ENCODE results near the gene NNMT. TPM values are rescaled to one million over a fixed set of nuclear protein-coding genes. Genes with fewer than 3 reads are reported as not detected.

NNMT gene
- total and polyA plus RNA-seq, 2 donors (not counting 3 experiments of a cell fraction or from before 2014, with no cell fraction given), result 330 to 454 TPM

DNA sequence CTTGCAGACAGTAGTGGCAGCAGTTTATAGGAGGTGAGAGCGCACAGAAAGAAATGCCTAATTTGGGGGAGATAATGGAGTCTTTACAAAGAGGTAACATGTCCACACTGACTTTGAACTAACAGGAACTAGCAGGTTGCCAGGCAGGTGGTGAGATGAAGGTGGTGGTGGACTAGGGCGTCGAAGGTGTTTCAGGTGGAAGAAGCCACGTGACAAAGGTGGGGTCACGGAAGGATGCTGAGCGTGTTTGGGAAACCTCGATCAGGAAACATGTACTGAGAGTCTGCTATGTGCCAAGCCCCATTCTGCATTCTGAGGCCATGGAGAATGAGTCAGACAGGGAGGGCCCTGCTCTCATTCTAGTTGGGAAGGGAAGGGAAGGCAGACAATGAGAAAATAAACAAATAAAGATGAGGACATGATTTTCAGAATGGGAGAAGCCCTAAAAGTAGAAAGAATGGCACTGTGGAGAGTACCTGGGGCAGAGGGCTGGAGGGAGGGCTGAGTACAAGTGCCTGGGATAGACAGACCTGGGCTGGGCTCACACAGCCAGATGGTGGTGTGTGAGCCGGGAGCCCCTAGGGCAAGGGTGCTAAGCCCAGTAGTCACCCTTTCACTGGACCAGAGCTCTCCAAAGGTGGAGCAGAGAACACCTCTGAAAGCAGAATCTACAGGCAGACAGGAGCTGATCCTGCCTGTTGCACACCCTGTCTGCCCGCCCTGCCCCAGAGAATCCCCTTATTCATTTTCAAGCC lies 16.2 kb upstream of the NNMT start:
- no peaks in the 10 kb centered on the region for H3K36me3 ChIP-seq (ENCODE audit: control insufficient read depth in 2 of 2, extremely low read depth in 1 of 2, insufficient read depth in 2 of 2, low read length in 2 of 2)
- no peaks in the 10 kb centered on the region for H4K20me1 ChIP-seq (replicated peaks; ENCODE audit: control insufficient read depth, extremely low read depth, insufficient read depth, low read length)
- POLR2A ChIA-PET, result interaction anchor here (1.7 kb wide), 1 partner anchor 28 kb away, joined by 3 read pairs; no protein-coding TSS in a partner anchor
- no peak overlapping the region for H2AFZ ChIP-seq (ENCODE audit: low read depth, low read length)
- H3K9ac ChIP-seq (replicated peaks; ENCODE audit: extremely low read depth, insufficient read depth, low read length), result no peak overlapping the region
- H3K9me1 ChIP-seq (replicated peaks; ENCODE audit: control insufficient read depth, extremely low read depth, insufficient read depth, low read length), result no peaks in the 10 kb centered on the region
- peak; percentile 22 for DNase-seq (ENCODE audit: low read depth, low spot score)
- H3K4me1 ChIP-seq (ENCODE audit: control insufficient read depth, extremely low read depth, insufficient read depth, low read length), result peaks cover 18% of the 10 kb centered on the region
- FAIRE-seq, result peak; percentile 71
- CTCF ChIA-PET, result interaction anchor here (0.9 to 3.1 kb wide), 17 partner anchors 16 to 483 kb away, joined by 3 to 41 read pairs (median 8); partner anchors contain the start of gene NNMT
- no peaks in the 10 kb centered on the region for H3K79me2 ChIP-seq (ENCODE audit: control insufficient read depth, insufficient read depth, low read length)
- H3K27ac ChIP-seq (ENCODE audit: insufficient read depth, low read depth, low read length), result no peak overlapping the region
- H3K4me2 ChIP-seq (ENCODE audit: insufficient read depth, low read length), result no peak overlapping the region
- TF ChIP-seq JUN (IDR thresholded peaks at IDR 0.05; ENCODE audit: borderline replicate concordance, insufficient read depth, insufficient read length, low read depth), result no peak
- TF ChIP-seq GATA2 (IDR thresholded peaks at IDR 0.05; ENCODE audit: insufficient read depth, insufficient read length, low read depth, low read length), result no peak
- no peak for TF ChIP-seq POLR2AphosphoS5 (IDR thresholded peaks at IDR 0.05; ENCODE audit: insufficient read depth, low read depth, low read length)
- TF ChIP-seq MAX (IDR thresholded peaks at IDR 0.05; ENCODE audit: insufficient read depth, insufficient read length), result no peak
- peak; percentile 59 for TF ChIP-seq FOS (IDR thresholded peaks at IDR 0.05; ENCODE audit: borderline replicate concordance, insufficient read depth, low read length)
- no peak for TF ChIP-seq EZH2 (IDR thresholded peaks at IDR 0.05; ENCODE audit: borderline replicate concordance, low read depth, low read length, severe bottlenecking)
- TF ChIP-seq MYC (IDR thresholded peaks at IDR 0.05; ENCODE audit: low read depth, low read length), result no peak
- TF ChIP-seq CTCF (IDR thresholded peaks at IDR 0.05; ENCODE audit: extremely low read depth in 1 of 2, insufficient read depth in 1 of 2, low read depth in 1 of 2, low read length in 2 of 2), result no peak
- no peak overlapping the region for H3K4me3 ChIP-seq (replicated peaks in 1 of 3; ENCODE audit: insufficient read depth in 1 of 3, low read depth in 1 of 3, low read length in 3 of 3)
- H3K9me3 ChIP-seq (replicated peaks; ENCODE audit: control insufficient read depth, insufficient read depth, low read length), result no peaks in the 10 kb centered on the region
- intact Hi-C loops (cut with micrococcal nuclease), result loop anchor here (1.0 to 10.0 kb wide), 14 partner anchors 15 to 1225 kb away; partner anchors contain the start of genes C11orf71, CADM1, RBM7 and REXO2
- no TSS peak for BruUV-seq (replicated peaks)
- dilution Hi-C loops (cut with MboI; ENCODE audit: extremely low pct_ligation_motif_present, low sequenced_read_pairs), result no loop called here
- peaks cover 5 to 11% of the 10 kb centered on the region in 2 experiments for H3K27me3 ChIP-seq (ENCODE audit: control insufficient read depth in 2 of 2, insufficient read depth in 2 of 2, low read length in 2 of 2)

Measured in endothelial cell of umbilical vein (primary cell).